ENCODE data around the gene RAP2A.

Gene RAP2A

DNA sequence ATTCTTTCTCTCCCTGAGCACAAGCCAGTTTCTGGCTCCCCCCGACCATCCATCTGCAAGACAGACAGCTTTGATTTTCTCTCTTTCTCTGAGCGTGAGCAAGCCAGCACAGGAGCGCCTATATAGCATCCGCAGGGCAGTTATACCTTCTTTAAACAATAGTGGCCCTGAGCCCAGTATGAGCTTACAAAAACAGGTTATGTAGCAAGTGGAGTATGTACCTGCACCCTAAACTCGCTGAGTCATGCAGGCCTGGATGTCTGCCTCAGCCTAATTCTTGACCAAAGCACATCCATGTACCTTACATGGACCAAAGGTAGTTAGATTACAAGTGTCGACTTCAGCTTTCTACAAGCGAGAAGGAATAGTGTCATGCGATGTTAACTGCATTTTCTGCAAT lies 61.7 kb downstream of the RAP2A start:
- DNase-seq (ENCODE audit: low read depth) = no peak

DNA sequence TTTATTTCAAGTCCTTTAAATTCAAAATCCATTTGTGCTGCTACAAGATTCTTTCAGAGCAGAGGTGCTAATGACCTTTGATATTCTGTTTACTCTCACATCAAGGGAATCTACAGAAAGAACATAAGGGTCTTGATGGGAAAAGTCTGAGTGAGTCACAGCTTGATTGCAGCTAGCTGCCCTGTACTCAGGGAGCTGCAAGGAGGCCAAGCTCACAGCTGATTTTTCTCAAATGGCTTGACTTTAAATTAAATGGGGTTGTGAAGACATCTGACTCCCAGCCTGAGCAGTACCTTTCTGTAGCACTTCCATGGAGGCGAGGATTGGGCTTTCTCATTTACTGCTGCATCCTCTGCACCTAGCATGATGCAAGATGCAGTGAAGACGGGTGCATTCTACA lies 62.5 kb downstream of the RAP2A start:
- no peak for DNase-seq (ENCODE audit: low read depth)

DNA sequence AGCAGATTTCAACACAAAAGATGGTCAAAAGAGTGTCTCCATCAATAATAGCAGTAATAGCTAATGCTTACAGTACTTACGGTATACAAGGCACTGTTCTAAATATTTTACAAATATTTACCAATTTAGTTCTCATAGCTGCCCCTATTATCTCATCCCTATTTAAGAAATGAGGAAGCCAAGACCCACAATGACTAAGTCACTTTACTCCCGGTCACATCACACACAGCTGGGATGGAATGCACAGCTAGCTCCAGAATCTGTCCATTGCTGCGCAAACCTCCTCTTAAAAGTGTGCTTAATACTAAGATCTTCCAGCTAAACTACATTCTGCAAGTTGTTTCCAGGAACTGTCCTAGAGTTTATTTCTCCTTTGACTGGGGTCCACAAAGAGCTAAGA lies 63.4 kb downstream of the RAP2A start:
- DNase-seq (ENCODE audit: low read depth) = no peak

DNA sequence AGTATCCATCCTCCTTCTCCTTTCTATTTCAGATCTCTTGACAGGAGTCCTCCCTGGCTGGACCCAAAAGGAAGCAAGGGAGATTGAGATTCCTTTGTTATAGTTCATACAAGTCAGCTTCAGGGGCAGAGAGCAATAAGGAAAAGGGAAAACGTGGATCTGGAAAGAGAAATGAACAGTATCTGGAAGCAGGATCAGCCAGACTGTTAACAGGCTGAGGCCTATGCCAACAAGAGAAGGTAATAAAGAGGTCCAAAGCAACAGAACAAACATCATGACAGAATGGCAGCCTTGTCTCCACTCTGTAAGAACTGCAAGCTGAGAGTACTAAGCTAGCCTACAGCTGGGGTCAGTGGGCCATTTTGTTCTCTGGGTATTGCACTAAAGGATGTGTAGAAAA lies 64.5 kb downstream of the RAP2A start:
- no peak for DNase-seq (ENCODE audit: low read depth)

DNA sequence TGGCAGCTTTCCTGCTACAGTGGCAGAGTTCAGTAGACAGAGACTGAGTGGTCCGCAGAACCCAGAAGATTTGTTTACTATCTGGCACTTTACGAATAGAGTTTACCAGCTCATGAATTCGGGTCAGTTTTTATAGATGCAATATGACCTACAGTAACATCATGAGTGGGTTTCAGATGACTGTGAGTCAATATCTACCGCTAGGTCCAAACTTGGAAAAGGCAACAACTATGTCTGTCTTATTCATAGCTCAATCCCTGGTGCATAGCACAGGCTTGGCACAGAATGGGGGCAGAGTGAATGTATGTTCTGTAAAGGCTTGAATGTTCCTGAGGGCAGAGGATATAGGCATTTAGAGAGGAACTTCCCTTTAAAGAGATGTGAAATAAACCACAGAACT lies 65.2 kb downstream of the RAP2A start:
- no peak for DNase-seq (ENCODE audit: low read depth)

DNA sequence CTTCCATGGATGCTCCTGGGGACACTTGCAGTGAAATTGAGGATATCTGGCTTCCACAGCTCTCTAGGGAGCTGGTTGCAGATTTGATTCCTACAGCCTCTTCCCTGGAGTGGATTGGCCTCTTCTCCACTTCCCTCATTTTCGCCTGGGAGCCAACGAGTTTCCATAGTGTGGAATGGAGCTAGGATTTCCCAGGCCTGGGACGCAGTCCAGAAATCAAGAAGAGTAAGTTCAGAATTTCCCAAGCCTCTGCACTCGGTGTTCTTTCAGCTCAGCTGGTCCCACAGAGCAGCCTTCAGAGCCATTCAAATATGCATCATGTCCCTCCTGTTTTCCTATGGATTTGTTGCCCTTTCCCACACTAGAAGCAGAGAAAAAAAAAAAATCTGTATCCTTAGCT lies 68.2 kb downstream of the RAP2A start:
- DNase-seq (ENCODE audit: low read depth) = no peak

DNA sequence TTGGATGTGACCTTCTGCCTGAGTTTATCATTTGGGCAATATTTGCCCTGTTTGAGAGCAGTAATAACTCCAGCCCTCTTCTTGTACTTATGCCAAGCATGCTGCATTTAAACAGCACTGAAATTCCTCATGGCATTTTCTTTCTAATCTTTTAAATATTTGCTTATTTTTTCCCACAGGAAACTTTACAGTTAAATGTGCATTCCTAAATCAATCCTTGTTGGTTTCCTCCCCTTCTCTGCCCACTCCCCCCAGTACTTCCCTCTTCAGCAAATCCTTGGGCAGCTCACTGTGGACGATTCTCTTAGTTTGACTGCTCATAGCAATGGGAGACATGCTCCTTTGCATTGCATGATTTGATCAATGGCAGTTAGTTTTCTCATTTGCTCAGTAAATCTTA lies 68.7 kb downstream of the RAP2A start:
- DNase-seq (ENCODE audit: low read depth) = no peak

DNA sequence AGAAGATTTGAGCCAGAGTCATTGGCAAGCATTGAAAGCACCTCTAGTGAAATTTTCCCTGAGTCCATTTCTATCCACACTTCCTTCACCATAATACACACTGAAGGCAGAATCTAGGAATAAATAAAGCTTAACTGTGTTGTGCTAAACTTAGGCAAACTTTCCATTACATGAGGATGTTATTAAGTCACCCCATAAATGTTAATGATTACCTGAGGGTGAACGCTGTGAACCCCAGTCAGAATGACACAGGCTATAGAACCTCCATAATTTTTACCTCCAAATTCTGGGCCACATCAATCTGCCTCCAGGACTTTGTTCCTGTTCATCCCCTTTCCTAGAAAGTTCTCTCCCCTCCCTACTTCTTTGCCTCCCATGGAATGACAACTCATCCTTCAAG lies 71.0 kb downstream of the RAP2A start:
- no peak for DNase-seq (ENCODE audit: low read depth)

DNA sequence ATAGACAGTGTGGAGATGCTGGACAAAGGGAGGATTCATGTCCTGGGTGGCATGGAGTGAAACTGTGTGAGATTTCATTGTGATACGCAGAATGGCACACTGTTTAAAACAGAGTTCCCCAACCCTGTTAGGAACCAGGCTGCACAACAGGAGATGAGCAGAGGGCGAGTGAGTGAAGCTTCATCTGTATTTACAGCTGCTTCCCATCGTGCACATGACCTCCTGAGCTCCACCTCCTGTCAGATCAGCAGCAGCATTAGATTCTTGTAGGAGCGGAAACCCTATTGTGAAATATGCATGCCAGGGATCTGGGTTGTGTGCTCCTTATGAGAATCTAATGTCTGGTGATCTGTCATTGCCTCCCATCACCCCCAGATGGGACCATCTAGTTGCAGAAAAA lies 72.5 kb downstream of the RAP2A start:
- DNase-seq (ENCODE audit: low read depth) = no peak

DNA sequence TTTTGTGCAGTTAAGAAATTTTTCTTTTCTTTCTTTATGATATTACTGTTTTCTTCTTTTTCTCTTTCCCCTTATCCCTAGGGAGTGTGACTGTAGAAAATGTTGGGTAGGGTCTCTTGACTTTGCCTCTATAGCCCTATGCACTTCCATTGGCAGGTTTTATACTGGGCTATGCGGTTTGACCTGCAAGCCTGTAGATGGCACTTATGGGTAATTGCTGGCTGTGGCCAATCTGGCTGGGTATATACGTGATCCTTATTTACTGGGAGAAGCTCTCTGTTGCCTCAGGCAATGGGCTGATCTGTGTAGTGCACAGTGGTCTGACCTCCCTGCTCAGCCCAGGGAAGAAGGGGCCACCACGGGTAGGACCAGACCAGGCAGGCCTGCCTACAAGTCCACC lies 78.8 kb downstream of the RAP2A start:
- DNase-seq (ENCODE audit: low read depth) = no peak

DNA sequence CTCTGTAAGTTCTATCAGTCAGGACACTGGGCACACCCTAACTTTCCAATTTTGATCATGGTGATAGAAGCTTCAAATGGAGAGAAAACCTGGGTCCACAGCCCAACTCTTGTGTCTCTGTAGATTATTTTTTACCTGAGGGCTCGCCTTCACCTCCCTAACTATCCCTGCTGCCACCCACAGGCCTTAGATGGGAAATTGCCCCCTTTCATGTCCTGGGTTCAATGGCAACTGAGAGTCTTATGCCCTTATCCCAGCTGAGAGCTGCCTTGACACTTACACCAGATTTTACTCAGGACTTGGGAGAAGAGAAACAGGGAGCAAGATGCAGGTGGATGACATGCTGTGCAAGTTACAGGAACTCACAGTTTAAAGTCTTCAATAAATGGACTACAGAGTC lies 81.7 kb downstream of the RAP2A start:
- DNase-seq (ENCODE audit: low read depth) = no peak

DNA sequence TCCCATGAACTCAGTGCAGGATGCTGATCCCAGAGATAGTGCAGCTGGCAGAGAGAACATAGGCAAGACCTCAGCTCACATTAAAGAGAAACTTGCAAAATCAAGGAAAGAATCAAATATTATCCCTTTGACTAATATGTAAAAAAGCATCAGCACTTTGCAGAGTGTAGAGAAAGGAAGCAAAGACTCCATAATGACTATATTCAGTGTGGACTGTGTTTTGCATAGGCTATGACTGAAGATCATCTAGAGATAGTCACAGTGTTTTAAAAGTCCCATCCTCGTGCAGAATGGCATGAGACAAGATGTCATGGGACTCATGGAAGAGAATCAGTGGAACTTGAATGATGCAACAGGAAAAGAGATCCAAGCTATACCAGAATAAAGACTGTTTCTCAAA lies 84.0 kb downstream of the RAP2A start:
- no peak for DNase-seq (ENCODE audit: low read depth)

Data from stimulated activated CD8-positive, alpha-beta memory T cell treated with anti-CD3 and anti-CD28 coated beads, Interleukin-15, amount 100 ng/mL, for 1 hour (primary cell).